HL-60 (cell line): ENCODE measurements around the gene FAM107B.

Source experiments
- CTCF ChIP-seq: IDR thresholded peaks from one replicate; pipeline ENCODE4 v1.5.1; 2011; ENCODE audit warnings: low read length, control low read depth, inconsistent platforms; ENCODE audit not compliant: insufficient read depth
- GABPA ChIP-seq: IDR thresholded peaks from 2 replicates; pipeline ENCODE4 v1.6.1; 2012; ENCODE audit warnings: low read depth
- POLR2AphosphoS5 ChIP-seq: IDR thresholded peaks from 2 replicates; pipeline ENCODE4 v1.6.1; 2012; ENCODE audit warnings: low read depth
- REST ChIP-seq: IDR thresholded peaks from 2 replicates; pipeline ENCODE4 v1.6.1; 2012; ENCODE audit warnings: low read depth; ENCODE audit not compliant: insufficient replicate concordance

- TF ChIP-seq CTCF = no peak
- TF ChIP-seq POLR2AphosphoS5 = no peak
- no peak for TF ChIP-seq REST
- TF ChIP-seq GABPA = no peak
These were observed 31.9 kb downstream of the FAM107B start for GRCh38 chr10:14742815-14743214.
